Measurements from ENCODE around the gene GABRG2. TPM values are rescaled to one million over a fixed set of nuclear protein-coding genes. Genes with fewer than 3 reads are reported as not detected.

The GABRG2 gene
- total and polyA plus RNA-seq, 4 donors, result not detected

DNA sequence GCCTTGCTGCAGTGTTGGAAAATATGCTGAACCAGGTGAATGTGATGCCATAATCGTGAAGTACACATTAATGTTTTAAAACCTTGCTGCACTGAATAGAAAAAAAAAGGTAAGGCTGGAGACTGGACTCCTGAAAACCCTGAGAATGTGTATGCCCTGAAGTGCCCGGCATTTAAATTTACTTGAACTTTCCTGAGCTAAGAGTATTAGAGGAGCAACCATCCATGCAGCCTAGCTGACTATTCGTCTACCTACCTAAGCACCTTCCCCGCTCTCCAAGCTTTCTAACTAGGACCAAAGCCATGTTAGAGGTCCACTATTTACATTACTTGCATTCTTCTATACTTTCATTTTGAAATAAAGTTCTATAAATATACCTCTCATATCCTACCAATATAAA lies 1.4 kb downstream of the GABRG2 start:
- ATAC-seq (ENCODE audit: low FRiP score) (no peak), DNase-seq (no peak)
- H3K27me3 ChIP-seq (ENCODE audit: control insufficient read depth in 1 of 2, insufficient read depth in 2 of 2, low read length in 1 of 2), result no peaks in the 10 kb centered on the region
- H3K27ac ChIP-seq (ENCODE audit: low read depth in 1 of 2, low read length in 2 of 2), result no peak overlapping the region
- WGBS, 2 donors, result 77 to 89% methylated on average over 4 of the region's 4 CpGs
- no peaks in the 10 kb centered on the region for H3K36me3 ChIP-seq (ENCODE audit: control insufficient read depth in 1 of 2, insufficient read depth in 2 of 2, low read length in 1 of 2)
- peaks cover 2% of the 10 kb centered on the region for H3K9me3 ChIP-seq (ENCODE audit: control insufficient read depth, low read length)
- no peaks in the 10 kb centered on the region for H3K4me1 ChIP-seq (ENCODE audit: control insufficient read depth in 1 of 2, insufficient read depth in 2 of 2, low read length in 2 of 2)
- no peak overlapping the region for H3K4me3 ChIP-seq (ENCODE audit: low read length in 2 of 2)
- intact Hi-C loops (cut with DNase I), result no loop called here

DNA sequence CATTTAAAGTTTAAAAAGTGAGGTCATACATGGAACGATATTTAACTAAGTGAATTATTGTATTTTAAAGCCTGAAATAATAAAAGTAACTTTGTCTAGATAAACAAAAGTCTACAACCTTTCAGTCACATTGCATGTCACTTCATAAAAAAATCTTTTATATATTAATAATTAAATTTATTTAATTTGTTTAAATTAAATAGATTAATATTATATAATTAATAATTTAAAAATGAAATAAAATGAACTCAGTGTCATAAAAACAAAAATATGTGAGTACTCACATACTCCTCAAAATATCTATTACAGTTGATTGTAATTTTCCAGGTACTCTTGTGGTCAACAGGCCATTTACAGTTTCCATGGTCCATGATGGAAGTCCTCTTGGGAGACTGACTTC lies 11.2 kb downstream of the GABRG2 start:
- no peaks in the 10 kb centered on the region for H3K4me1 ChIP-seq (ENCODE audit: control insufficient read depth in 1 of 2, insufficient read depth in 2 of 2, low read length in 2 of 2)
- no peaks in the 10 kb centered on the region for H3K9me3 ChIP-seq (ENCODE audit: control insufficient read depth, low read length)
- no peaks in the 10 kb centered on the region for H3K36me3 ChIP-seq (ENCODE audit: control insufficient read depth in 1 of 2, insufficient read depth in 2 of 2, low read length in 1 of 2)
- no peak overlapping the region for H3K27ac ChIP-seq (ENCODE audit: low read depth in 1 of 2, low read length in 2 of 2)
- no peak overlapping the region for H3K4me3 ChIP-seq (ENCODE audit: low read length in 2 of 2)
- H3K27me3 ChIP-seq (ENCODE audit: control insufficient read depth in 1 of 2, insufficient read depth in 2 of 2, low read length in 1 of 2), result no peaks in the 10 kb centered on the region
- no peak for ATAC-seq (ENCODE audit: low FRiP score)
- WGBS, 2 donors, result 73 to 83% methylated on average over 1 of the region's 1 CpG
- intact Hi-C loops (cut with DNase I), result no loop called here
- no peak for DNase-seq

- peaks cover 0 to 3% of the 10 kb centered on the region in 2 donors for H3K27me3 ChIP-seq (ENCODE audit: control insufficient read depth in 1 of 2, insufficient read depth in 2 of 2, low read length in 1 of 2)
- DNase-seq (no peak), ATAC-seq (ENCODE audit: low FRiP score) (no peak)
- WGBS, 2 donors, result 83 to 91% methylated on average over 2 of the region's 2 CpGs
- H3K4me1 ChIP-seq (ENCODE audit: control insufficient read depth in 1 of 2, insufficient read depth in 2 of 2, low read length in 2 of 2), result no peaks in the 10 kb centered on the region
- no peaks in the 10 kb centered on the region for H3K9me3 ChIP-seq (ENCODE audit: control insufficient read depth, low read length)
- intact Hi-C loops (cut with DNase I), result no loop called here
- no peaks in the 10 kb centered on the region for H3K36me3 ChIP-seq (ENCODE audit: control insufficient read depth in 1 of 2, insufficient read depth in 2 of 2, low read length in 1 of 2)
- H3K27ac ChIP-seq (ENCODE audit: low read depth in 1 of 2, low read length in 2 of 2), result no peak overlapping the region
- H3K4me3 ChIP-seq (ENCODE audit: low read length in 2 of 2), result no peak overlapping the region
Observed at GRCh38 chr5:162091336-162091735, 23.8 kb downstream of the GABRG2 start.

- Histone ChIP-seq H3K36me3 (ENCODE audit: control insufficient read depth in 1 of 2, insufficient read depth in 2 of 2, low read length in 1 of 2) (no peaks in the 10 kb centered on the region), H3K9me3 (ENCODE audit: control insufficient read depth, low read length) (no peaks in the 10 kb centered on the region), H3K27ac (ENCODE audit: low read depth in 1 of 2, low read length in 2 of 2) (no peak overlapping the region)
Observed at GRCh38 chr5:162096448-162096847, 28.9 kb downstream of the GABRG2 start.

GRCh38 chr5:162107591-162107990 lies 40.0 kb downstream of the GABRG2 start:
- no peaks in the 10 kb centered on the region for H3K36me3 ChIP-seq (ENCODE audit: control insufficient read depth in 1 of 2, insufficient read depth in 2 of 2, low read length in 1 of 2)
- no peak overlapping the region for H3K27ac ChIP-seq (ENCODE audit: low read depth in 1 of 2, low read length in 2 of 2)
- no peaks in the 10 kb centered on the region for H3K4me1 ChIP-seq (ENCODE audit: control insufficient read depth in 1 of 2, insufficient read depth in 2 of 2, low read length in 2 of 2)
- intact Hi-C loops (cut with DNase I), result no loop called here
- H3K9me3 ChIP-seq (ENCODE audit: control insufficient read depth, low read length), result no peaks in the 10 kb centered on the region
- no peak overlapping the region for H3K4me3 ChIP-seq (ENCODE audit: low read length in 2 of 2)
- 81 to 86% methylated on average over 2 of the region's 2 CpGs for WGBS, 2 donors
- no peaks in the 10 kb centered on the region for H3K27me3 ChIP-seq (ENCODE audit: control insufficient read depth in 1 of 2, insufficient read depth in 2 of 2, low read length in 1 of 2)
- ATAC-seq (ENCODE audit: low FRiP score) (no peak), DNase-seq (no peak)

More at GRCh38 chr5:162096448-162096847, 28.9 kb downstream of the GABRG2 start:
- intact Hi-C loops (cut with DNase I), result no loop called here
- DNase-seq (no peak), ATAC-seq (ENCODE audit: low FRiP score) (no peak)
- Histone ChIP-seq H3K4me3 (ENCODE audit: low read length in 2 of 2) (no peak overlapping the region), H3K4me1 (ENCODE audit: control insufficient read depth in 1 of 2, insufficient read depth in 2 of 2, low read length in 2 of 2) (no peaks in the 10 kb centered on the region), H3K27me3 (ENCODE audit: control insufficient read depth in 1 of 2, insufficient read depth in 2 of 2, low read length in 1 of 2) (peaks cover 0 to 3% of the 10 kb centered on the region in 2 donors)
- 58 to 61% methylated on average over 2 of the region's 2 CpGs for WGBS, 2 donors

DNA sequence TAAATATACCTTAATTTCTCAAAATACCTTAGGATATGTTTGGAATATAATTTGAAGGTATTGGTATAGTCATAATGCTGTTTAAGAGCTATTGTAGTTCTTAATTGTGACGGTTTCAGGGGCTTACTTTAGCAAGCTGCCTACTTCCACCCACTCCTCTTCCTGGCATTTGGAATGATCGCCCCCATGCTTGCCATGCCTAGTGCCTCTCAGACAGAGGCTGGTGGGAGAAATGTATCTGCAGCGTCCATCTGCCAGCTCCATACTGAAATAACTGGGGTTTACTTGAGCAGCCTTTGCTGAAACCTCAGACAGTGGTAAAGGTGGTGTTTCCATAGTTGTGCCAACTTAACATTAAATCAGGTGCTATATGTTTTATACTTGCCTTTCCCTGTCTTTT lies 52.2 kb downstream of the GABRG2 start:
- no peaks in the 10 kb centered on the region for H3K4me1 ChIP-seq (ENCODE audit: control insufficient read depth in 1 of 2, insufficient read depth in 2 of 2, low read length in 2 of 2)
- no peak overlapping the region for H3K4me3 ChIP-seq (ENCODE audit: low read length in 2 of 2)
- WGBS, 2 donors, result 80 to 83% methylated on average over 3 of the region's 3 CpGs
- intact Hi-C loops (cut with DNase I), result no loop called here
- H3K9me3 ChIP-seq (ENCODE audit: control insufficient read depth, low read length), result no peaks in the 10 kb centered on the region
- DNase-seq (no peak), ATAC-seq (ENCODE audit: low FRiP score) (no peak)
- H3K36me3 ChIP-seq (ENCODE audit: control insufficient read depth in 1 of 2, insufficient read depth in 2 of 2, low read length in 1 of 2), result no peaks in the 10 kb centered on the region
- H3K27me3 ChIP-seq (ENCODE audit: control insufficient read depth in 1 of 2, insufficient read depth in 2 of 2, low read length in 1 of 2), result no peaks in the 10 kb centered on the region
- no peak overlapping the region for H3K27ac ChIP-seq (ENCODE audit: low read depth in 1 of 2, low read length in 2 of 2)

DNA sequence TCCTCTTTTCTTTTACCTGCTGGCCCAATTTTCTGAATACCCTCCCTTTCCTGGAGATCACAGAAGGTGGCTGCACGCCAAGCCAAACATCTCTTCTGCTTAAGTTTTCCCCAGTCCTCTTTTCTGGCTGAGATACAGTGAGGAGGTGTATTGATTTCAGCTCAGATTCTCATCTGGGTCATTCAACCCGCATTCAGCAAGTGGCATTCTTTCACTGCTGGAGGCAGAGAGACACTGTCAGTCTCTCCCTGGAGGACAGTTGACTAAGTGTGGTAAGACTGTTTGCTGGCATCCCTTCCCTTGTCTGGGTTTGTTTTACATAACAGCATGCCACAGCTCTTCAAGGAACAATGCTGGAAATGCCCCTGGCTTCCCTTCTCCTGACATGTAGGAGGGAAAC lies 60.5 kb downstream of the GABRG2 start:
- Histone ChIP-seq H3K27ac (ENCODE audit: low read depth in 1 of 2, low read length in 2 of 2) (no peak overlapping the region), H3K4me3 (ENCODE audit: low read length in 2 of 2) (no peak overlapping the region), H3K36me3 (ENCODE audit: control insufficient read depth in 1 of 2, insufficient read depth in 2 of 2, low read length in 1 of 2) (no peaks in the 10 kb centered on the region), H3K9me3 (ENCODE audit: control insufficient read depth, low read length) (no peaks in the 10 kb centered on the region), H3K4me1 (ENCODE audit: control insufficient read depth in 1 of 2, insufficient read depth in 2 of 2, low read length in 2 of 2) (no peaks in the 10 kb centered on the region), H3K27me3 (ENCODE audit: control insufficient read depth in 1 of 2, insufficient read depth in 2 of 2, low read length in 1 of 2) (no peaks in the 10 kb centered on the region)
- DNase-seq (no peak), ATAC-seq (ENCODE audit: low FRiP score) (no peak)
- intact Hi-C loops (cut with DNase I), result no loop called here
- 19 to 33% methylated on average over 2 of the region's 2 CpGs for WGBS, 2 donors

GRCh38 chr5:162132348-162132747 lies 64.8 kb downstream of the GABRG2 start:
- Histone ChIP-seq H3K9me3 (ENCODE audit: control insufficient read depth, low read length) (no peaks in the 10 kb centered on the region), H3K36me3 (ENCODE audit: control insufficient read depth in 1 of 2, insufficient read depth in 2 of 2, low read length in 1 of 2) (no peaks in the 10 kb centered on the region), H3K27me3 (ENCODE audit: control insufficient read depth in 1 of 2, insufficient read depth in 2 of 2, low read length in 1 of 2) (no peaks in the 10 kb centered on the region), H3K27ac (ENCODE audit: low read depth in 1 of 2, low read length in 2 of 2) (no peak overlapping the region), H3K4me1 (ENCODE audit: control insufficient read depth in 1 of 2, insufficient read depth in 2 of 2, low read length in 2 of 2) (no peaks in the 10 kb centered on the region), H3K4me3 (ENCODE audit: low read length in 2 of 2) (no peak overlapping the region)
- intact Hi-C loops (cut with DNase I), result no loop called here
- ATAC-seq (ENCODE audit: low FRiP score), result no peak
- DNase-seq, result no peak

- H3K27ac ChIP-seq (ENCODE audit: low read depth in 1 of 2, low read length in 2 of 2), result no peak overlapping the region
- ATAC-seq (ENCODE audit: low FRiP score) (no peak), DNase-seq (no peak)
- intact Hi-C loops (cut with DNase I), result no loop called here
- H3K36me3 ChIP-seq (ENCODE audit: control insufficient read depth in 1 of 2, insufficient read depth in 2 of 2, low read length in 1 of 2), result no peaks in the 10 kb centered on the region
- WGBS, 2 donors, result 85 to 86% methylated on average over 3 of the region's 3 CpGs
- H3K4me1 ChIP-seq (ENCODE audit: control insufficient read depth in 1 of 2, insufficient read depth in 2 of 2, low read length in 2 of 2), result no peaks in the 10 kb centered on the region
- H3K9me3 ChIP-seq (ENCODE audit: control insufficient read depth, low read length), result no peaks in the 10 kb centered on the region
- H3K4me3 ChIP-seq (ENCODE audit: low read length in 2 of 2), result no peak overlapping the region
- H3K27me3 ChIP-seq (ENCODE audit: control insufficient read depth in 1 of 2, insufficient read depth in 2 of 2, low read length in 1 of 2), result no peaks in the 10 kb centered on the region
Observed at GRCh38 chr5:162139190-162139589, 71.6 kb downstream of the GABRG2 start.

All from aorta (tissue), 5 donors.